GM13977 (cell line): ENCODE data around the gene NUDC.

Source experiments
- DNase-seq: peaks from one replicate; pipeline ENCODE4 v3.0.0; 2012; ENCODE audit warnings: low spot score
- in situ Hi-C: fragments of 300-500 bp; cut with MboI; formaldehyde crosslinking; loops from one replicate; pipeline ENCODE4 v1.12.0; 2022; ENCODE audit warnings: low sequenced_read_pairs, low pct_unique_long_range_greater_than_20kb, mixed read lengths, inconsistent platforms; ENCODE audit not compliant: unreplicated experiment
- TF ChIP-seq, protein P1 (sequence below): IDR thresholded peaks from 2 replicates; pipeline ENCODE4 v1.5.1; 2012; ENCODE audit warnings: mild to moderate bottlenecking, control low read depth; ENCODE audit not compliant: insufficient read depth; ENCODE audit errors: extremely low read depth, missing control alignments

The NUDC gene

DNA sequence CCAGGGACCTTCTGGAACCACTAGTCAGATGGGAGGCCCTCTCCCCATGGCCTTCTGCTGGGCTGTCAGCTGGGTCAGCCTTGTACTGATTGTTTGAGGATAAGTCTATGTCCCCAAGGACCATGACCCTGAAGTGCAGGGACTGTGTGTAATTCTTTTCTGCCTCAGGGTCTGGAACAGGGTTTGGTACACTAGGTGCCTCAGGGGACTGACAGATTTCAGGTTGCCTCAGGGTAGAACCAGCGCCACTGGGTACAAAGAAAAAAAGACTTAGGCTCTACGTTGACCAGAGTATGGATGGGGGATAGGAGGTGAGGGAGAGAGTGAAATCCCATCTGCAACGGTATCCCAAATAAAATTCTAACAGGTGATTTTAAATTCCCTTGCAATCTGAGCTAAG lies 35.8 kb downstream of the NUDC start:
- DNase-seq, result no peak
- in situ Hi-C loops, result no loop called here
- TF ChIP-seq, protein P1, sequence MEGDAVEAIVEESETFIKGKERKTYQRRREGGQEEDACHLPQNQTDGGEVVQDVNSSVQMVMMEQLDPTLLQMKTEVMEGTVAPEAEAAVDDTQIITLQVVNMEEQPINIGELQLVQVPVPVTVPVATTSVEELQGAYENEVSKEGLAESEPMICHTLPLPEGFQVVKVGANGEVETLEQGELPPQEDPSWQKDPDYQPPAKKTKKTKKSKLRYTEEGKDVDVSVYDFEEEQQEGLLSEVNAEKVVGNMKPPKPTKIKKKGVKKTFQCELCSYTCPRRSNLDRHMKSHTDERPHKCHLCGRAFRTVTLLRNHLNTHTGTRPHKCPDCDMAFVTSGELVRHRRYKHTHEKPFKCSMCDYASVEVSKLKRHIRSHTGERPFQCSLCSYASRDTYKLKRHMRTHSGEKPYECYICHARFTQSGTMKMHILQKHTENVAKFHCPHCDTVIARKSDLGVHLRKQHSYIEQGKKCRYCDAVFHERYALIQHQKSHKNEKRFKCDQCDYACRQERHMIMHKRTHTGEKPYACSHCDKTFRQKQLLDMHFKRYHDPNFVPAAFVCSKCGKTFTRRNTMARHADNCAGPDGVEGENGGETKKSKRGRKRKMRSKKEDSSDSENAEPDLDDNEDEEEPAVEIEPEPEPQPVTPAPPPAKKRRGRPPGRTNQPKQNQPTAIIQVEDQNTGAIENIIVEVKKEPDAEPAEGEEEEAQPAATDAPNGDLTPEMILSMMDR, result no peak

DNA sequence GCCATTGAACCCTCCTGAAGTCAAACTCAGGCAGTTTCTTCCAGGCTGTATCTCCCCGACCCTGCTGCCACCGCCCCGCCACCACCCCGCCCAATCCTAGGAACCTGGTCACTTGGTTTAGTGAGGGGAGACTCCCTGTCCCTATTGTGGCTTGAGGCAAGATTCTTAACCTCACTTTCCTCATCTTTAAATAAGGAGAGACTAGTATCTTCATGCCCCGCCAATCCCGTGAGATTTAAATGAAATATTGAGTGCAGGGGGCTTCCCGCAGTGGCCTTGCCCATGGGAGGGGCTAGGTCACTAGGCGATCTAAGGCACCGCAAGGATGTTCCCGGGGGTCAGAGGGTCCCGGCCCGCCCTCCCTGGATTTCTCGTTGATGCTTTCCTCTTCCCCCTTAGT lies 37.7 kb downstream of the NUDC start:
- in situ Hi-C loops, result no loop called here
- DNase-seq, result no peak
- TF ChIP-seq, protein P1, result no peak

DNA sequence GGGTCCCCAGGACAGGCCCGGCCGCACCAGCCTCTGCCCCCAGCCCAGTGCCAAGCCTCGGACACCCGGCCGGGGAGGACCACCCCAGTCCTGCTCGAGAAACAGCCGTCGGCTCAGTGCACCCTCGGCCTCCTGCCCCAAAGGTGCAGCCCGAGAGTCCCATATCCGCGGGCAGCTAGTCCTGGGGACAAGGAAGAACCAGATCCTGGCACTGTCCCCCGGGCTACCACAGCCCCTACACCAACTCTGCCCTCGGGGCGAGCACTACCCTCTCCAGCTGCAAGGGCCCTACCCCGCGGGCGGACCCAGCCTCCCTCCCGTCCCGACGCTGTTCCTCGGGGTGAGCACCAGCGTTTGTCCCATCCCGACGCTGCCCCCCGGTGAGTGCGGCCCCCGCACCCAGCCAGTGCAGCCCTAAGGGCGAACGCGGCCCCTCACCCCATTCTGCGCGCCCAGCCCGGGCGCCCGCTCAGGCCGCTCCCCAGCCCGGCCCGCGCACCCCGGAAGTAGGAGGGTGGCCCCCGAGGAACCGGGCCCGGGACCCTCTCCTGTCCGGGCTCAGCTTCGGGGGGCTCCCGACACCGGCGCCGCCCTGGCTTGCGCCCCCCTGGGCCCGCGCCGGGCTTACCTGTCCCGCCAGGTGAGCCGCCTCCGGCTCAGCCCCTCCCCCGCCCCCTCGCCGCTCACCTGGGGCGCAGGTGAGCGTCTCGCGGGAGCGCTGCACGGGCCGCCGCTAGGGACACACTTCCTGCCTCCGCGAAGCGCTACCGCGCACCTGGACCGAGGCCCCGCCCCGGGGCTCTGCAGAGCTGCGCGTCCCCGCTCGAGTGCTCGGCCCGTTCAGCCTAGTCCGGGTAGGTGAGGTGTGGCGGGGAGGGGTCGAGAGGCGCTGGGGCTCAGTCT lies 38.4 kb downstream of the NUDC start, which contains the start of gene KDF1:
TSS of gene KDF1 (minus strand) at position 747 of the 903 bp plus-strand sequence. CDS start 8,088 bp downstream, outside the sequence.
- in situ Hi-C loops, result no loop called here
- TF ChIP-seq, protein P1, result no peak
- peak; percentile 47 for DNase-seq

DNA sequence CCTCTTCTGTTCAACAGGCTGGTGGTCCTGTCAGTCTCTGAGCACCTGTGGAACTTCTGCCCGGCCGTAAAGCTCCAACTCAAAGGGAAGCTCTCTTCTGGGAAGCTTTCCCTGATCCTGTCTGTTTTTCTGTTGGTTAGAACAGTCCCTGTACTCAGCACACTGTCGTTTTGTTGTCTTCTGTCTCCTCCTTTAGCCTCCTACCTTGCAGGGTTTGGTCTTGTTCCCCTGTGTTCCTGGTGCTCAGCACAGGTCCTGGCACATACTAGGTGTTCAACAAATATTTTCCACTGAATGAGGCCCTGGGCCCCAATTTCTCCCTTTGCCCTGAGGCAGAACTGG lies 39.1 kb downstream of the NUDC start:
- DNase-seq, result no peak
- in situ Hi-C loops, result no loop called here
- TF ChIP-seq, protein P1, result no peak

DNA sequence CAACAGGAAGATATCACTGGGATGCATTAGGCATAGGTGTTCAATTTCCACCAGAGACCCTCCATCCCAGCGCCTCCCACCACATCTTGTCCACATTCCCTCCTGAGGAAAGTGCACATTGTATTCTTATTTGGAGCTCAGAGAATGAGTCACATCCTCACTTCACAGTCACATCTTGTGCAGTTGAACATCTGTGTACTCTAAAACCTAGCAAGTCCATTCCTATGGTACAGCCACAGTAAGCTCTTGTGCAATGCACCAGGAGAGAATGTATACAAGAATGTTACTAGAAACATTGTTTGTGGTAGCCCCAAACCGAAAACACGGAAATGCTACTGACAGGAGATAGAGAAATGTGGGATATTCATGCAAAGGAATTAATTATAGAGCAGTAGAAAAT lies 40.3 kb downstream of the NUDC start:
- DNase-seq, result no peak
- TF ChIP-seq, protein P1, result no peak
- in situ Hi-C loops, result no loop called here

DNA sequence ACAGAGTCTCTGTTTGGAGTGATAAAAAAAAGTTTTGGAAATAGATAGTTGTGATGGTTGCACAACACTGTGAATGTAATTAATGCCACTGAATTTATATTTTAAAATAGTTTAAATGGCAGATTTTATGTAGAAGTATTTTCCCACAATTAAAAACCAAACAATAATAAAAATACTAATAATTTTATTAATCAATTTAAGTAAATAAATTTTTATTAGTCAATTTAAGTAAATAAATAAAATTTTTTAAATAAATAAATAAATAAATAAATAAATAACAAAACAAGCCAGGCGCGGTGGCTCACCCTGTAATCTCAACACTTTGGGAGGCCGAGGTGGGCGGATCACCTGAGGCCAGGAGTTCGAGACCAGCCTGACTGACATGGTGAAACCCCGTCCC lies 43.7 kb downstream of the NUDC start:
- in situ Hi-C loops, result no loop called here
- TF ChIP-seq, protein P1, result no peak
- no peak for DNase-seq

DNA sequence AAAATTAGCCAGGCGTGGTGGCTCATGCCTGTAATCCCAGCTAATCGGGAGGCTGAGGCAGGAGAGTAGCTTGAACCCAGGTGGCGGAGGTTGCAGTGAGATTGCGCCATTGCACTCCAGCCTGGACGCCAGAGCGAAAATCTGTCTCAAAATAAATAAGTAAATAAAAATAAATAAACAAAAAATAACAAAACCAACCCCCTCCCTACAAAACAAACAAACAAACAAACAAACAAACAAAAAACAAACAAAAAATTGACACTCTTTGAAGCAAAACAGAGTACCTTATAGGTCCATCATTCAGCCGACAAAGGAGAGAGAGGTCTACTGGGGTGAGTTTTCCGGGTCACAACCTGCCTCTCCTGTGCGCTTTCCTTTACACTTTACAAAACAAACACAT lies 44.1 kb downstream of the NUDC start:
- in situ Hi-C loops, result no loop called here
- TF ChIP-seq, protein P1, result no peak
- no peak for DNase-seq
